HL-60 (cell line): ENCODE measurements around the gene SEPTIN10.

Experiments
- DNase-seq, 2 experiments: peaks; one replicate each; pipeline ENCODE4 v3.0.0-alpha.2; 2010 to 2020; ENCODE audit warnings: low read depth in 1 of 2, low spot score in 1 of 2
- H3K27ac ChIP-seq: fragments of 250-450 bp; sonication (Bioruptor Pico); replicated peaks from 2 replicates; pipeline ENCODE4 v1.5.1; 2020; ENCODE audit warnings: mild to moderate bottlenecking, moderate library complexity
- H3K27me3 ChIP-seq: fragments of 250-450 bp; sonication (Bioruptor Pico); 2 replicates; pipeline ENCODE4 v1.5.1; 2021; ENCODE audit warnings: mild to moderate bottlenecking, moderate library complexity; ENCODE audit not compliant: insufficient read depth, poor library complexity, severe bottlenecking
- H3K4me3 ChIP-seq: replicated peaks from 2 replicates; pipeline ENCODE4 v1.5.1; 2011; ENCODE audit warnings: mild to moderate bottlenecking, control low read depth, low read length; ENCODE audit not compliant: insufficient read depth
- CTCF ChIP-seq: IDR thresholded peaks from one replicate; pipeline ENCODE4 v1.5.1; 2011; ENCODE audit warnings: low read length, control low read depth, inconsistent platforms; ENCODE audit not compliant: insufficient read depth
- GABPA ChIP-seq: IDR thresholded peaks from 2 replicates; pipeline ENCODE4 v1.6.1; 2012; ENCODE audit warnings: low read depth
- POLR2AphosphoS5 ChIP-seq: IDR thresholded peaks from 2 replicates; pipeline ENCODE4 v1.6.1; 2012; ENCODE audit warnings: low read depth
- SPI1 ChIP-seq: IDR thresholded peaks from 2 replicates; pipeline ENCODE4 v1.6.1; 2012; ENCODE audit warnings: low read depth, mild to moderate bottlenecking, borderline replicate concordance
- TF ChIP-seq, protein P1 (sequence below): IDR thresholded peaks from 2 replicates; pipeline ENCODE4 v1.6.1; 2012; ENCODE audit warnings: low read depth; ENCODE audit not compliant: insufficient replicate concordance

Gene SEPTIN10

DNA sequence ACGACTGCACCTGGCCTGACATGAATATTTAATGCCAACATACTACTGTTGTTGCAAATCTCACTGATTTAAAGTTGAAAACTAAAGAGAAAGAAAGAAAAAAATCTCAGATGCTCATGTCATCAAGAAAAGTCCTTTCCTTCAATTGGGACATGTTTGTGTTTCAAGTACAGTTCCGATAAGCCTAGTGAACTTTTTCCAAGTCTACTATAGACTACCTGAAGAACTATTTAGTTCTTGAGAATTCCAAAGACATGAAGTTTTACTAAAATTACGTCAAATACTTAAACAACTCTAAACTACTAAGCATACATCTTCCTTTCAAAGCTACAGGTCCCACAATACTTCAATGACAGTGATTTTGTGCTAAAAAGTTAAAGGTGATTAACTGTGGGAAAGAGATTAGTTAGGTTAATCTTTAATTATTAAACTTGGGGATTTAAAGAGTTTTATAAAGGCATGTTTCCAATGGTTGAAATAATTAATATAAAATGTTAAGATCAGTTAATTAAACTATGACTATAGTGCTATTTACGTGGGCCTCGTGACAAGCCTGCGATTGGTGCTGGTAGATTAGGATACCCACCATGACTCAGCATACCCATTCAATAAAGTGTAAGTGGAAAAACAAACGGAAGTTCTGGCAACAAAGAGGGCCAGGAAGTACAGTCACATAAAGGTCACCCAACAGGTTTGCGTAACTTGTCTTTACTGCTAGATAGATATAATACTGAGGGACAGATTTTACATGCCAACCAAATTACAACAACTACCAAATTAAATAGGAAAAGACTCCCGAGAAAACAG is 55.5 kb downstream of the SEPTIN10 start:
- Histone ChIP-seq H3K27me3 (no peaks in the 10 kb centered on the region), H3K27ac (no peak overlapping the region), H3K4me3 (no peak overlapping the region)
- DNase-seq = peak; percentile 47 to 48
- no peak for TF ChIP-seq CTCF
- TF ChIP-seq, protein P1, sequence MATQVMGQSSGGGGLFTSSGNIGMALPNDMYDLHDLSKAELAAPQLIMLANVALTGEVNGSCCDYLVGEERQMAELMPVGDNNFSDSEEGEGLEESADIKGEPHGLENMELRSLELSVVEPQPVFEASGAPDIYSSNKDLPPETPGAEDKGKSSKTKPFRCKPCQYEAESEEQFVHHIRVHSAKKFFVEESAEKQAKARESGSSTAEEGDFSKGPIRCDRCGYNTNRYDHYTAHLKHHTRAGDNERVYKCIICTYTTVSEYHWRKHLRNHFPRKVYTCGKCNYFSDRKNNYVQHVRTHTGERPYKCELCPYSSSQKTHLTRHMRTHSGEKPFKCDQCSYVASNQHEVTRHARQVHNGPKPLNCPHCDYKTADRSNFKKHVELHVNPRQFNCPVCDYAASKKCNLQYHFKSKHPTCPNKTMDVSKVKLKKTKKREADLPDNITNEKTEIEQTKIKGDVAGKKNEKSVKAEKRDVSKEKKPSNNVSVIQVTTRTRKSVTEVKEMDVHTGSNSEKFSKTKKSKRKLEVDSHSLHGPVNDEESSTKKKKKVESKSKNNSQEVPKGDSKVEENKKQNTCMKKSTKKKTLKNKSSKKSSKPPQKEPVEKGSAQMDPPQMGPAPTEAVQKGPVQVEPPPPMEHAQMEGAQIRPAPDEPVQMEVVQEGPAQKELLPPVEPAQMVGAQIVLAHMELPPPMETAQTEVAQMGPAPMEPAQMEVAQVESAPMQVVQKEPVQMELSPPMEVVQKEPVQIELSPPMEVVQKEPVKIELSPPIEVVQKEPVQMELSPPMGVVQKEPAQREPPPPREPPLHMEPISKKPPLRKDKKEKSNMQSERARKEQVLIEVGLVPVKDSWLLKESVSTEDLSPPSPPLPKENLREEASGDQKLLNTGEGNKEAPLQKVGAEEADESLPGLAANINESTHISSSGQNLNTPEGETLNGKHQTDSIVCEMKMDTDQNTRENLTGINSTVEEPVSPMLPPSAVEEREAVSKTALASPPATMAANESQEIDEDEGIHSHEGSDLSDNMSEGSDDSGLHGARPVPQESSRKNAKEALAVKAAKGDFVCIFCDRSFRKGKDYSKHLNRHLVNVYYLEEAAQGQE = no peak
- no peak for TF ChIP-seq GABPA
- TF ChIP-seq SPI1 = no peak
- TF ChIP-seq POLR2AphosphoS5 = no peak

DNA sequence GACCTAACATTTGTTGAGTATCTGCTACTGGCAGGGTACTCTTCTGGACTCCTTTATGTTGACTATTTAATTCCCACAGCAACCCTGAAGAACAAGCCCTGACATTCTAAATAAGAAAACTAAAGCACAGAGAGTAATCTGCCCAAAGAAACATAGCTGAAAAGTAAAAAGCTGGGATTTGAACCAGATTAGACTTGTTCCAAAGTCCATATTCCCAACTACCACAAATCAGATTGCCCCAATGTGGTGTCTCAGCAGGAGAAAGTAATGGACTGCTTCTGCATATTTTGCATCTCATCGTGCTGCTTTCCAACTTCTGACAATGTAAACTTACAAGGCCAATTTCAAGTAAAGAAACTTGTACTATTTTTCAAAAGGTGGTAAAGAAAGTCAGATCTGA is 56.5 kb downstream of the SEPTIN10 start:
- DNase-seq = no peak
- Histone ChIP-seq H3K27me3 (no peaks in the 10 kb centered on the region), H3K4me3 (no peak overlapping the region), H3K27ac (no peak overlapping the region)
- TF ChIP-seq GABPA (no peak), CTCF (no peak), SPI1 (no peak), POLR2AphosphoS5 (no peak)
- TF ChIP-seq, protein P1 = no peak

GRCh38 chr2:109555346-109555900 is 58.3 kb downstream of the SEPTIN10 start:
- no peak overlapping the region for H3K27ac ChIP-seq
- TF ChIP-seq, protein P1 = no peak
- TF ChIP-seq GABPA = no peak
- TF ChIP-seq POLR2AphosphoS5 = no peak
- TF ChIP-seq CTCF = no peak
- no peak for TF ChIP-seq SPI1
- H3K4me3 ChIP-seq = no peak overlapping the region
- H3K27me3 ChIP-seq = no peaks in the 10 kb centered on the region
- DNase-seq = no peak
